GM10266 (cell line): ENCODE results near the gene MIA.
"Not testable (repeated sequence)": the region's sequence is repeated elsewhere in the genome, so short reads cannot be mapped to it uniquely, and the experiment has no call there.

ENCODE experiments used
- DNase-seq: peaks from one replicate; pipeline ENCODE4 v3.0.0; 2012; ENCODE audit errors: extremely low spot score
- TF ChIP-seq, protein P1 (sequence below): IDR thresholded peaks from 2 replicates; pipeline ENCODE4 v1.5.1; 2012; ENCODE audit warnings: mild to moderate bottlenecking, low read depth; ENCODE audit not compliant: control insufficient read depth, insufficient read depth; ENCODE audit errors: missing control alignments

MIA gene

GRCh38 chr19:40763526-40763925 is 11.8 kb upstream of the MIA start:
- TF ChIP-seq, protein P1, sequence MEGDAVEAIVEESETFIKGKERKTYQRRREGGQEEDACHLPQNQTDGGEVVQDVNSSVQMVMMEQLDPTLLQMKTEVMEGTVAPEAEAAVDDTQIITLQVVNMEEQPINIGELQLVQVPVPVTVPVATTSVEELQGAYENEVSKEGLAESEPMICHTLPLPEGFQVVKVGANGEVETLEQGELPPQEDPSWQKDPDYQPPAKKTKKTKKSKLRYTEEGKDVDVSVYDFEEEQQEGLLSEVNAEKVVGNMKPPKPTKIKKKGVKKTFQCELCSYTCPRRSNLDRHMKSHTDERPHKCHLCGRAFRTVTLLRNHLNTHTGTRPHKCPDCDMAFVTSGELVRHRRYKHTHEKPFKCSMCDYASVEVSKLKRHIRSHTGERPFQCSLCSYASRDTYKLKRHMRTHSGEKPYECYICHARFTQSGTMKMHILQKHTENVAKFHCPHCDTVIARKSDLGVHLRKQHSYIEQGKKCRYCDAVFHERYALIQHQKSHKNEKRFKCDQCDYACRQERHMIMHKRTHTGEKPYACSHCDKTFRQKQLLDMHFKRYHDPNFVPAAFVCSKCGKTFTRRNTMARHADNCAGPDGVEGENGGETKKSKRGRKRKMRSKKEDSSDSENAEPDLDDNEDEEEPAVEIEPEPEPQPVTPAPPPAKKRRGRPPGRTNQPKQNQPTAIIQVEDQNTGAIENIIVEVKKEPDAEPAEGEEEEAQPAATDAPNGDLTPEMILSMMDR = no peak

GRCh38 chr19:40763963-40764362 is 11.4 kb upstream of the MIA start:
- DNase-seq = no peak

More at GRCh38 chr19:40763526-40763925, 11.8 kb upstream of the MIA start:
- no peak for DNase-seq

DNA sequence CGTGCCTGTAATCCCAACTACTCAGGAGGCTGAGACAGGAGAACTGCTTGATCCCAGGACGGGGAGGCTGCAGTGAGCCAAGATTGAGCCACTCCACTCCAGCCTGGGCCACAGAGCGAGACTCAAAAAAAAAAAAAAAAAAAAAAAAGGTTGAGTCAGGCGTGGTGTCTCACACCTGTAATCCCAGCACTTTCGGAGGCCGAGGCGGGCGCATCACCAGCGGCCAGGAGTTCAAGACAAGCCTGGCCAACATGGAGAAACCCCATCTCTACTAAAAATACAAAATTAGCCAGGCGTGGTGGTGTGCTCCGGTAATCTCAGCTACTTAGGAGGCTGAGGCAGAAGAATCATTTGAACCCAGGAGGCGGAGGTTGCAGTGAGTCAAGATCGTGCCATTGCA is 8.9 kb upstream of the MIA start:
- DNase-seq = not testable (repeated sequence)

More at GRCh38 chr19:40763963-40764362, 11.4 kb upstream of the MIA start:
- TF ChIP-seq, protein P1 = no peak

GRCh38 chr19:40768869-40769268 is 6.5 kb upstream of the MIA start:
- no peak for DNase-seq
- TF ChIP-seq, protein P1 = no peak

DNA sequence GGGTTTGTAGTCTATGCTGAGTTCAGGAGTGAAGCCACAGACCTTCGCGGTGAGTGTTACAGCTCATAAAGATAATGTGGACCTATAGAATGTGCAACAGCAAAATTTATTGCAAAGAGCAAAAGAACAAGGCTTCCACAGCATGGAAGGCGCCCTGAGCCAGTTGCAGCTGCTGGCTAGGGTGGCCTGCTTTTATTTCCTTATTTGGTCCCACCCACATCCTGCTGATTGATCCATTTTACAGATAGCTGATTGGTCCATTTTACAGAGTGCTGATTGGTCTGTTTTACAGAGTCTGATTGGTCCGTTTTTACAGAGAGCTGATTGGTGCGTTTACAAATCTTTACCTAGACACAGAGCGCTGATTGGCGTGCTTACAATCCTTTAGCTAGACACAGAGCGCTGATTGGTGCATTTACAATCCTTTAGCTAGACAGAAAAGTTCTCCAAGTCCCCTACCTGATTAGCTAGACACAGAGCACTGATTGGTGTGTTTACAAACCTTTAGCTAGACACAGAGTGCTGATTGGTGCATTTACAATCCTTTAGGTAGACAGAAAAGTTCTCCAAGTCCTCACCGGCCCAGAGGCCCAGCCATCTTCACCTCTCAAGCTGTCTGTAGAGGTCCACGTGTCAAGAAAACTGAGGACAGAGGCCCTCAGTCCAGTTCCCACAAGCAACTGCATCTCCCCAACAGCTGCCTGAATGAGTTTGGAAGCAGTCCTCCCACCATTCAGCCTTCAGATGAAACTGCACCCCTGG is 4.0 kb upstream of the MIA start:
- not testable (repeated sequence) for DNase-seq

GRCh38 chr19:40775632-40776022 is 306 bp downstream of the MIA start:
- TF ChIP-seq, protein P1 = no peak

GRCh38 chr19:40776364-40776763 is 1.0 kb downstream of the MIA start:
- TF ChIP-seq, protein P1 = no peak
- no peak for DNase-seq

More at GRCh38 chr19:40775632-40776022, 306 bp downstream of the MIA start:
- no peak for DNase-seq

DNA sequence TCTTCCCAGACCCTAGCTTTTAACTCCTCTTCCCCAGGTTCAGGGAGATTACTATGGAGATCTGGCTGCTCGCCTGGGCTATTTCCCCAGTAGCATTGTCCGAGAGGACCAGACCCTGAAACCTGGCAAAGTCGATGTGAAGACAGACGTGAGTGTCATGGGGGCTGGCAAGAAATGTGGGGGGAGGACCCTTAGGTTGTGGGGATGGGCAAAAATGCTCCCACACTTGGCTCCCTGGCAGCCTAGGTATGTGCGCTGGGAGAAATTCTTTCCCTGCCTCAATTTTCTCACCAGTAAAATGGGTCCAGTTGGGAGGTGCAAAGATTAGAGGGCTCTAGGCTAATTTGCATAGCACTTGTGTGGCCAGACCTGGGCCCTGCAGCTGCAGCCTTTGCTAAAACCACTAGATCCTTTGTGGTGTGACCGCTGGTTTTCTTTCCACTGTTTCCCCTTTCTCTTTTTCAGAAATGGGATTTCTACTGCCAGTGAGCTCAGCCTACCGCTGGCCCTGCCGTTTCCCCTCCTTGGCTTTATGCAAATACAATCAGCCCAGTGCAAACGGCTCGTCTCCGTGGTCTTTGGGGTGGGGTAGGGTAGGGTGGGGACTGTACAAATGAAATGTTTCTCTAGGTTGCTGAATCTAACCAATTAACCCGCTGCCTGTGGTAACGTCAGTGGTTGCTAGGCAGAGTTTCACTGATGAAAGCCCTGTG is 1.8 kb downstream of the MIA start:
- TF ChIP-seq, protein P1 = no peak
- peak; percentile 87 for DNase-seq
